GM19395 (cell line): ENCODE data around the gene CD163.
"Not testable (repeated sequence)": the region's sequence is repeated elsewhere in the genome, so short reads cannot be mapped to it uniquely, and the experiment has no call there.

Experiments
- ATAC-seq: cut with Tn5 transposase; IDR thresholded peaks from one replicate; pipeline ENCODE4 v1.9.1; 2021; ENCODE audit warnings: mild to moderate bottlenecking, moderate library complexity; ENCODE audit not compliant: unreplicated experiment

Gene CD163

DNA sequence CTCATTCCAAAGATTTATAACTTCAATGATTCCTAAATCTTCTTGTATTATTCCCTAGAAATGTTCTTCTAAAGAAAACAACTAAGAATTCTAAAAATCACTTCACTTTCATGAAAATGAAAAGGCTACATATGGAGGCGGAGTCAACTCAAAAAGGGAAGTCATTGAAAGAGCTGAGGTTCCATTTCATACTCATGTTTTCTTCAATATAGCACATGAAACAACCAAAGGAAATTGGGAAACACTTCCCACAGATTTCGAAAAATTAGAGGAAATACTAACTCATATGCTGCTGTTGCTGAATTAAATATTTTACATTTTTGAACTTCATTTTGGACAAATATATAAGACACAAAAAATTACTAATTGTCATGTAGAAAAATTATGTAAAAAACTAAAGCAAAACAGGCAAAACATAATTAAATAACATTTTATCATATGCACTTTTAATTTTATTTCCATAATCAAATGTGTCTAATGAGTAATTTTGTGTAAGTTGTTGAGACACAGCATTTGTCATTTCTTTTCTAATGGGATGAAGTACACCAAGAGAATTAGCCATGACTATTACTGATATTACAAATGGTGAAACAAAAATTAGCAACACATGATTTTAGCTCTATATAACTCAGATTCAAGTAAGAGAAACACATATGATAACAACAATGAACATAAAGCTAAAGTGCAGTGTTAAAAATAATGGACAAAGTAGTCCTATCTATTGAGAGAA, at the start of gene CD163:
Gene CD163 (minus strand): TSS at position 92 of the 730 bp plus-strand sequence. CDS start 87 bp downstream, at position 5.
- no peak for ATAC-seq

GRCh38 chr12:7542813-7543212, 39.2 kb upstream of the CD163 start:
- no peak for ATAC-seq

DNA sequence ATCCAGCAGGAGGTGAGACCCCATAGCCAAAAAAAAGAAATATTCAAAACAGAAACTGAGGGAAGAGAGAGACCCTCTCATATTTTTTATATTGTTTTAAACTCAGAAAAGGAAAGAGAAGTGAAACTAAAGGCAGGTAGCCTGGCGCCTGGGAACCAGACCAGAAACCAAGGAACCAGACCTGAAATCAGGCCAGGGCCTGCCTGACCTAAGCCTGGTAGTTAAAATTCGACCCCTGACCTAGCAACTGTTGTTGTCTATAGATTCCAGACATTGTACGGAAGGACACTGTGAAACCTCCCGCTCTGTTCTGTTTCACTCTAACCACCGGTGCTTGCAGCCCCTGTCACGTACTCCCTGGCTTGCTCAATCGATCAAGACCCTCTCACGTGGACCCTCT, 38.5 kb upstream of the CD163 start:
- no peak for ATAC-seq

DNA sequence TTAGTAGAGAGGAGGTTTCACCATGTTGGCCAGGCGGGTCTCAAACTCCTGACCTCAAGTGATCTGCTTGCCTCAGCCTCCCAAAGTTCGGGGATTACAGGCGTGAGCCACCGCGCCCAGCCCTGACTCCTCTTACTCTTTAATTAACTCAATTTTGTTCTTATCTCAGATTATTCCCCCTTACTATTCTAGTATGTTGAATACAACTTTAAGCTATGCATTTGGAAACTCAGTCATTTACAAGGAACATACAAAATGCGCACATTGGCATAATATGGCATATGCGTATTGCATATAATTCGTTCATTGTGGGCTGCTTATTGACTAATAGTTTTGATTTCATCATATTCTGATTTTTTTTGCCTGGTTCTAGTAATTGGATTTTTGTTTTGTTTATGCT, 10.8 kb upstream of the CD163 start:
- no peak for ATAC-seq

DNA sequence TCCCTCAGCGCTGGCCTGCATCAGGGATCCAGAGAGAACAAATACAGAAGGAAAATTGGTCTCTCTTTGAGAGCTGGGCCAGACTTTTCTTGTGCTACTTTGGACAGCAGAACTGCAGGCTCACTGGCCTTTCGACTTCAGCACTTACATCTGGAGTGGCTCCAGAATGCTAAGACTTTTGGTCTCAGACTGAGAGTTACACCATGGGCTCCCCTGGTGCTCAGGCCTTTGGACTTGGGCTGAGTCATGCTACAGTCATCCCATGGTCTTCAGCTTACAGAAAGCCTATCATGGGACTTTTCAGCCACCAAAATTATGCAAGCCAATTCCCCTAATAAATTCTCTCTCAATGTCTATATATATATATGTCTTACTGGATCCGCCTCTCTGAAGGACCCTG, 9.0 kb upstream of the CD163 start:
- no peak for ATAC-seq

DNA sequence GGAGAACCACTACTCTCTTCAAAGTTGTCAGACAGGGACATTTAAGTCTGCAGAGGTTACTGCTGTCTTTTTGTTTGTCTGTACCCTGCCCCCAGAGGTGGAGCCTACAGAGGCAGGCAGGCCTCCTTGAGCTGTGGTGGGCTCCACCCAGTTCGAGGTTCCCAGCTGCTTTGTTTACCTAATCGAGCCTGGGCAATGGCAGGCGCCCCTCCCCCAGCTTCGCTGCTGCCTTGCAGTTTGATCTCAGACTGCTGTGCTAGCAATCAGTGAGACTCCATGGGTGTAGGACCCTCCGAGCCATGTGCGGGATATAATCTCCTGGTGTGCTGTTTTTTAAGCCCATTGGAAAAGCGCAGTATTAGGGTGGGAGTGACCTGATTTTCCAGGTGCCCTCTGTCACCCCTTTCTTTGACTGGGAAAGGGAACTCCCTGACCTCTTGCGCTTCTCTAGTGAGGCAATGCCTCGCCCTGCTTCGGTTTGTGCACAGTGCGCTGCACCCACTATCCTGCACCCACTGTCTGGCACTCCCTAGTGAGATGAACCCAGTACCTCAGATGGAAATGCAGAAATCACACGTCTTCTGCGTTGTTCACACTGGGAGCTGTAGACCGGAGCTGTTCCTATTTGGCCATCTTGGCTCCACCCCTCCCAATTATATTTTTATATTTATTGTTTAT, 6.4 kb upstream of the CD163 start:
- not testable (repeated sequence) for ATAC-seq

DNA sequence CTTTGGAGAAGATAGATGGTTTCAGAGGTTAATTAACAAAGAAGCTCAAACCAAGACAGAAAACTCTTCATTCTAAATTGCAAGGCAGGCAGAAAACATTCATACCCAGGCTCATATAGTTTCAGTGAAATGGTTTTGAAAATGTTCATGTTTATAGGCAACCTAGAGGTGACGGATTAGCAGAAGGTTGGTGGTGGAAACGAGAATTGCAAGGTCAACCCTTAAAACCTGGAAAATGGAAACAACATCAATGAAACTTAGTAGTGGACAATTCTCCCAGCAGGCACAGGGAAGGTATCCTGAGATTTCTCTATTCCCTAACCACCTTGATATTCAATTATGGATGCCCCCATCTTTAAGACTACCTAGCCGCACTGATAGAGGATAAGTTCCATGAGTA, 965 bp downstream of the CD163 start:
- no peak for ATAC-seq

GRCh38 chr12:7501031-7501588, 2.5 kb downstream of the CD163 start:
- ATAC-seq: no peak

DNA sequence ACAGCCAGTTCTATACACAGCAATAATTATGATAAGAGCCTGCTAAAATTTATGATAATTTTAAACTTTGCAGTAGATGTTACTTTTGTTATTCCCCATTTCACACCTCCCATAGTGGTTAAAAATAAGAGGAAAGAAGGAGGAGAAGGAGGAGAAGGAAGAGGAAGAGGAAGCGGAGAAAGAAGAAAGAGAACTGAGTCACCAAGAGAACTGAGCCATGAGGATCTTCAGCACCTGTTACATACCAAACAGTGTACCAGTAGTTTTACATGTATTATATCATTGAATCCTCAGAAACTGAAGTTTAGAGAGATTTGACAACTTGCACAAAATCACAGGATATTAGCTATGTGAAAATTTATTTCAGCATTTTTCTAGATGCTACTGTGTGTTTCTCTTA, 3.9 kb downstream of the CD163 start:
- no peak for ATAC-seq

DNA sequence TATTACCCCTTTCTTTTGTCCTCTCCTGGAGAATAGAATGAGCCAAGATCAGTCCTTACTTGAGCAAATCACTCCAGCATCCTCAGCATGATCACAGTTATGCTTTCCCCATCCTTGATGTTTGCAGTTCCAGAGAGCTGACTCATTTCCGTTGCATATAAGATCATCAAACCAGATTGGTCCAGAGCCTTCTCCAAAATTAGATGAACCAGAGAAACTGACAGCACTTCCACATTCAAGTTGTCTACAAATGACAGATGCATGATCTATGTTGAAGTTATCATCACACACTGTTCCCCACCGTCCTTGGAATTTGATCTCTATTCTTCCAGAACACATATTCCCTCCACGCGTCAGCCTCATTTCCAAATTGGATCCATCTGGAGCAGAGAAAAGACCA, 4.8 kb downstream of the CD163 start:
- no peak for ATAC-seq

DNA sequence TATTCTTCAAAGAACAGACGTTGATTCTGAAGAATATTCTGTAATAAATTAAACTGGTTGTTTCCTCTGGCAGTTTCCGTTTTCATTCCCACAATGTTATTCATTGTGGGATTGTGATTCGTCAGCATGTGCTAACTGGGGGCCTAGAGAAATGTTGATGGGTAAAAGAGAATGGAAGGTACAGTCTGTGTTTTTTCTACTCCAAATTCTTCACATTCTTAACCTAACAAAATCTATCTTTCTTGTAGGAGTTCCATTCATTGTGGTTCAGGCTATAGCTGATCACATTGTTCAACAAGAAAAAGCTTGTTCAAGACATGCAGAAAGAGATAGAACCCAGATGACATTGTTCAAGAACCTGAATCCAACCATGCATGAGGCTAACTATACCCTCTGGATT, 5.9 kb downstream of the CD163 start:
- no peak for ATAC-seq

DNA sequence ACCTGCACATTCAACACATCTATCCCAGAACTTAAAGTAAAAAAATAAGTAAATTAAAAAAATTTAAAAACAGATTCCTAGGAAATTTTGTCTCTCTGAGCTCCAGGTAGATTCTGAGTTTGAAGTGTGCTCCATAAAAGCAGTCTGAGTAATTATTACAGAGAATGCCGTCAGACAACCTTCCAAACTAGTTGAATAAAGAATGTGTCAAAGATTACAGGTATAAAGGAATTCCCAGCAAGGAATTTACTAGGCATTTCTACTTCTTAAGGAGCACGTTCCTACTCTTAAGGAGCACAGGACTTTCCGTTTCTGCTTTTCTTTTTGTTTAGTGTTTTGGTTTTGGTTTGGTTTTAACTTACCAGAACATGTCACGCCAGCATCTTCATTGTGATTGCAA, 7.1 kb downstream of the CD163 start:
- ATAC-seq: no peak

GRCh38 chr12:7495136-7495535, 8.4 kb downstream of the CD163 start:
- no peak for ATAC-seq

DNA sequence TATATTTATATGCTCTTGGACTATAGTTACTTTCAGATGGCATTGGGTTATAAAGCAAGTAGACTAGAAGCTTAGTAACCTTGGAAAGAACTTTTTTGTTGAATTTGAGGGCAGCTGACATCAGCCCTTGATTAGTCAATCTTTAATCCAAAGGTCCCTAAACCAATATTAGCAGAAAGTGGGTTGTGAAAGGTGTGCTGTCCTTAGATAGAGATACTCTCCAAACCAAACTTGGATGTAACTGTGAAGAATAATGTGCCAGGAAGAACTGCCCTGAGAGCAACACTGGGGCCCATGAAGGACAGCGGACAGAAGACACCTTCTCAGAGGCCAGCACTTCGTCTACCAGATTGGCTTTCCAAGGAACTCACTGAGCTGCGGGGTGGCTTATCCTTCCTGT, 10.6 kb downstream of the CD163 start:
- no peak for ATAC-seq

- no peak for ATAC-seq
Observed at GRCh38 chr12:7486512-7486911, 17.1 kb downstream of the CD163 start.

- no peak for ATAC-seq
Observed at GRCh38 chr12:7485095-7485494, 18.5 kb downstream of the CD163 start.

GRCh38 chr12:7483343-7483742, 20.2 kb downstream of the CD163 start:
- ATAC-seq: no peak

- ATAC-seq: no peak
Observed at GRCh38 chr12:7479771-7480170, 23.8 kb downstream of the CD163 start.

GRCh38 chr12:7472060-7472459, 31.5 kb downstream of the CD163 start:
- ATAC-seq: no peak

DNA sequence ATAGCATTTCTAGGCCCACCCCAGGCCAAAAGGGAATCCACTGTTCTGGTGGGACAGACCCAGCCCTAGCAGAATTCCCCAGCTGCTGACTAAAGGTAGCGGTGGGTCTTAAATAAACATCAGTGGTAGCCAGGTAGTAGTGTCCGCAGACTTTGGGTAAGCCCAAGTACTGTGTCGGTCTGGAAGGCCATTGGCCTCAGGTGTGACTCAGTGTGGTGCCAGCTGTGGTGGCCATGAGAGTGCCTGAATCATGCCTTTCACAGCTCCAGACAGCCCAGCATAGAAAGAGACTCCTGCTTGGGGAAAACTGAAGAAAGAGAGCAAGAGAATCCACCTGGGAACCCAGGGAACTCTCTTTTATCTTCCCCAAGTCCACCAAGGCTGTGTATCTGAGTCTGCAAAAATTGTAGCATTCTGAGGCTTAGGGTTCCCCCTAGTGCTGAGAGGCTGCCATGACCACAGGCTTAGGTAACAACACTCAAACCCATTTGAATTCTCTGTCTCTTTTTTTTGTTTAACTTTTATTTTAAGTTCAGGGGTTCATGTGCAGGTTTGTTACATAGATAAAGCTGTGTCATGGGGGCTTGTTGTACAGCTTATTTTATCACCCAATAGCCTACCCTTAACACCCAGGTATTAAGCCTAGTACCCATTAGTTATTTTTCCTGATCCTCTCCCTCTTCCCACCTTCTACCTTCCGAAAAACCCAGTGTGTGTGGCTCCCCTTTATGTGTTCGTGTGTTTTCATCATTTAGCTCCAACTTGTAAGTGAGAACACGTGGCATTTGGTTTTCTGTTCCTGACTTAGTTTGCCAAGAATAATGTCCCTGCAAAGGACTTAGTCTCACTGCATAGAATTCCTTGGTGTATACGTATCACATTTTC, 43.0 kb downstream of the CD163 start:
- no peak for ATAC-seq

GRCh38 chr12:7459973-7460372, 43.6 kb downstream of the CD163 start:
- no peak for ATAC-seq
